H9 (cell line): ENCODE results near the gene NSUN2. TPM values are rescaled to one million over a fixed set of nuclear protein-coding genes. Genes with fewer than 3 reads are reported as not detected.

Experiments used
- DNase-seq: peaks from one replicate; pipeline ENCODE4 v3.0.0-alpha.2; 2017
- H2AFZ ChIP-seq: one replicate; pipeline ENCODE4 v1.6.1; 2013; ENCODE audit warnings: mild to moderate bottlenecking, low read length, control low read depth, moderate library complexity
- H2AK5ac ChIP-seq: 2 replicates; pipeline ENCODE4 v1.6.1; 2013; ENCODE audit warnings: low read length, control low read depth, mixed read lengths; ENCODE audit not compliant: insufficient read length
- H2BK120ac ChIP-seq: one replicate; pipeline ENCODE4 v1.6.1; 2013; ENCODE audit warnings: low read depth, mild to moderate bottlenecking, low read length, control low read depth, inconsistent platforms; ENCODE audit not compliant: poor library complexity, severe bottlenecking
- H2BK12ac ChIP-seq: 2 replicates; pipeline ENCODE4 v1.6.1; 2013; ENCODE audit warnings: low read length, control low read depth, mixed read lengths, low read depth; ENCODE audit not compliant: insufficient read length
- H2BK15ac ChIP-seq: 2 replicates; pipeline ENCODE4 v1.6.1; 2013; ENCODE audit warnings: low read depth, low read length, control low read depth
- H2BK20ac ChIP-seq: one replicate; pipeline ENCODE4 v1.6.1; 2013; ENCODE audit warnings: low read depth, mild to moderate bottlenecking, low read length, control low read depth, inconsistent platforms; ENCODE audit not compliant: poor library complexity, severe bottlenecking
- H2BK5ac ChIP-seq: 2 replicates; pipeline ENCODE4 v1.6.1; 2013; ENCODE audit warnings: low read length, control low read depth, mixed read lengths; ENCODE audit not compliant: insufficient read length
- H3K14ac ChIP-seq: 2 replicates; pipeline ENCODE4 v1.6.1; 2013; ENCODE audit warnings: low read length, control low read depth; ENCODE audit not compliant: insufficient read depth
- H3K18ac ChIP-seq: 2 replicates; pipeline ENCODE4 v1.6.1; 2013; ENCODE audit warnings: low read depth, mild to moderate bottlenecking, mixed read lengths, low read length, control low read depth; ENCODE audit not compliant: insufficient read length
- H3K23ac ChIP-seq: 2 replicates; pipeline ENCODE4 v1.6.1; 2013; ENCODE audit warnings: low read length, control low read depth, mixed read lengths, low read depth; ENCODE audit not compliant: insufficient read length
- H3K23me2 ChIP-seq: 2 replicates; pipeline ENCODE4 v1.6.1; 2013; ENCODE audit warnings: low read depth, mild to moderate bottlenecking, mixed read lengths, low read length, control low read depth; ENCODE audit not compliant: insufficient read length, poor library complexity, severe bottlenecking
- H3K27ac ChIP-seq: 2 replicates; pipeline ENCODE4 v1.5.1; 2013; ENCODE audit warnings: low read length, control low read depth, mixed read lengths, low read depth; ENCODE audit not compliant: insufficient read length
- H3K27me3 ChIP-seq: 2 replicates; pipeline ENCODE4 v1.6.1; 2013; ENCODE audit warnings: low read length, control low read depth, inconsistent platforms; ENCODE audit not compliant: insufficient read depth
- H3K4ac ChIP-seq: 2 replicates; pipeline ENCODE4 v1.6.1; 2013; ENCODE audit warnings: low read depth, mild to moderate bottlenecking, control low read depth, inconsistent platforms, low read length, moderate library complexity
- H3K4me1 ChIP-seq: 2 replicates; pipeline ENCODE4 v1.6.1; 2013; ENCODE audit warnings: low read length, control low read depth, inconsistent platforms; ENCODE audit not compliant: insufficient read depth
- H3K4me2 ChIP-seq: 2 replicates; pipeline ENCODE4 v1.6.1; 2013; ENCODE audit warnings: low read length, control low read depth, mixed read lengths; ENCODE audit not compliant: insufficient read length, insufficient read depth
- H3K56ac ChIP-seq: 2 replicates; pipeline ENCODE4 v1.6.1; 2013; ENCODE audit warnings: low read depth, mild to moderate bottlenecking, mixed read lengths, low read length, control low read depth; ENCODE audit not compliant: insufficient read length
- H3K79me1 ChIP-seq: 2 replicates; pipeline ENCODE4 v1.6.1; 2013; ENCODE audit warnings: low read depth, mild to moderate bottlenecking, moderate library complexity, low read length, control low read depth, inconsistent platforms; ENCODE audit not compliant: insufficient read depth, poor library complexity, severe bottlenecking
- H3K79me2 ChIP-seq: 2 replicates; pipeline ENCODE4 v1.6.1; 2013; ENCODE audit warnings: low read length, control low read depth, inconsistent platforms; ENCODE audit not compliant: insufficient read depth
- H3K9ac ChIP-seq: 2 replicates; pipeline ENCODE4 v1.6.1; 2013; ENCODE audit warnings: low read length, control low read depth, mixed read lengths; ENCODE audit not compliant: insufficient read length; ENCODE audit errors: extremely low read depth
- H3K9me3 ChIP-seq: one replicate; pipeline ENCODE4 v1.6.1; 2013; ENCODE audit warnings: low read depth, low read length, inconsistent platforms; ENCODE audit not compliant: control insufficient read depth
- H3T11ph ChIP-seq: one replicate; pipeline ENCODE4 v1.6.1; 2013; ENCODE audit warnings: mild to moderate bottlenecking, low read length, control low read depth, inconsistent platforms
- H4K20me1 ChIP-seq: one replicate; pipeline ENCODE4 v1.6.1; 2013; ENCODE audit not compliant: control insufficient read depth, insufficient read length, insufficient read depth
- H4K5ac ChIP-seq: 2 replicates; pipeline ENCODE4 v1.6.1; 2013; ENCODE audit warnings: low read depth, mild to moderate bottlenecking, mixed read lengths, low read length, control low read depth; ENCODE audit not compliant: insufficient read length
- H4K8ac ChIP-seq: replicated peaks from 2 replicates; pipeline ENCODE4 v1.6.1; 2013; ENCODE audit warnings: low read length, control low read depth, mixed read lengths, low read depth; ENCODE audit not compliant: insufficient read length
- H4K91ac ChIP-seq: 2 replicates; pipeline ENCODE4 v1.6.1; 2013; ENCODE audit warnings: low read depth, mild to moderate bottlenecking, moderate library complexity, mixed read lengths, low read length, control low read depth; ENCODE audit not compliant: insufficient read length
- H3K27ac Mint-ChIP-seq, 3 experiments: 2 replicates in 2 of 3; 3 replicates in 1 of 3; pipeline ENCODE4 v1.8.0; 2020 to 2021; ENCODE audit warnings: mixed read lengths in 3 of 3, mild to moderate bottlenecking in 1 of 3, moderate library complexity in 1 of 3
- H3K27me3 Mint-ChIP-seq: 2 replicates; pipeline ENCODE4 v1.8.0; 2021; ENCODE audit warnings: low read depth, mild to moderate bottlenecking, moderate library complexity, mixed read lengths
- H3K36me3 Mint-ChIP-seq, 3 experiments: 2 replicates in 2 of 3; 3 replicates in 1 of 3; pipeline ENCODE4 v1.8.0; 2020 to 2021; ENCODE audit warnings: low read depth in 3 of 3, mixed read lengths in 3 of 3; ENCODE audit not compliant: insufficient read depth in 1 of 3
- H3K4me1 Mint-ChIP-seq, 2 experiments: 2 replicates each; pipeline ENCODE4 v1.8.0; 2020; ENCODE audit warnings: mixed read lengths in 2 of 2
- H3K4me3 Mint-ChIP-seq, 2 experiments: 2 replicates in 1 of 2; 3 replicates in 1 of 2; pipeline ENCODE4 v1.8.0; 2020 to 2021; ENCODE audit warnings: mild to moderate bottlenecking in 2 of 2, mixed read lengths in 2 of 2, moderate library complexity in 1 of 2
- H3K9me3 Mint-ChIP-seq, 2 experiments: 2 replicates in 1 of 2; 3 replicates in 1 of 2; pipeline ENCODE4 v1.8.0; 2020; ENCODE audit warnings: mild to moderate bottlenecking in 2 of 2, mixed read lengths in 2 of 2, moderate library complexity in 1 of 2
- WGBS: extraction: QIAGEN DNeasy Blood & Tissue Kit; methylation state at CpG from one replicate; pipeline ENCODE4 v1.1.7; 2013; ENCODE audit warnings: missing lambda C conversion rate, low lambda C conversion rate, mixed read lengths; ENCODE audit not compliant: insufficient read length; ENCODE audit errors: extremely low coverage; 5-methylcytosine and 5-hydroxymethylcytosine counted together
- total RNA-seq: library from RNA; stranded (reverse); gene quantifications from 2 replicates; pipeline ENCODE4 v1.2.1, GENCODE V29; 2021
- TF ChIP-seq, protein P1 (sequence below): fragments of 200-600 bp; sonication (generic); conservative IDR thresholded peaks from 3 replicates; pipeline ENCODE4 v1.8.0; 2021; ENCODE audit warnings: antibody characterized with exemption, mild to moderate bottlenecking

NSUN2 gene
- total RNA-seq, 1 experiment from 2014 or later, result 115 TPM

DNA sequence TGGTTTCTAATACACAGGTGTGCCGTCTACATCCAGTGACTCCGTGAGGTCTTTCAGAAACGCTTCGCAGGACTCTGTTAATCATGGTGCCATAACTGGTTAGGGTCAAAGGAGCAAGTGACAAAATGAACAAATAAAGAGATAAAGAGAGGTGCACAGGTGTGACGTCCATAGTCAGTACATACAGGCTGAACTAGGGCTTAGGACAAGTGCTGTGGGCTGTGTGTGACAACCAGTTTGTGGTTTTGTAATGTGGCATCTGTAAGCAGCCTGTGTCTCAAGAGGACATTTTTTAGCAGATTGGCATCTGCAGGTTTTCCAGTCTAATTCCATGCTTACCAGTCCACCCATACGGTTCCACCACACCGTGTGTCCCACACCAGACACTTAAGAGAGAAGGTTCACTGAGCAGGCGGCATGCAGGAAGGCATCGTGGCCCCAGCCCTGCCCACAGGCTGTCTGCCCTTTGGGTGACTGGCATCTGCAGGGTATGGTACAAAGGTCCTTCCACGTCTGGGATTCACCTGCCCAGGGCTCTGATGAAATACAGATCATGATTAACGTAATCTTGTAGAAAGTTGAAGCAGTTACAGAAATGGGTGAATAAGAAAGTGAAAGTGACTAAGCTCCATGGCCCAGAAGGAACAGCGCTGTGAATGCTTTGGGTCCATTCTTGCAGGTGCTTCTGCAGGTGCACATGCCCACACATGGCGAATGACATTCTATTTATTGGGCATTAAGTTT, 27.3 kb upstream of the NSUN2 start:
- Histone ChIP-seq H2AFZ (no peak overlapping the region), H3K79me1 (no peaks in the 10 kb centered on the region), H3K23me2 (no peaks in the 10 kb centered on the region), H3K4ac (no peak overlapping the region), H3T11ph (no peak overlapping the region), H2AK5ac (no peak overlapping the region), H4K20me1 (no peaks in the 10 kb centered on the region), H2BK120ac (no peak overlapping the region), H3K27me3 (no peaks in the 10 kb centered on the region), H3K9me3 (no peaks in the 10 kb centered on the region), H3K79me2 (no peaks in the 10 kb centered on the region), H2BK15ac (no peak overlapping the region), H3K4me2 (no peak overlapping the region), H3K23ac (no peak overlapping the region), H3K9ac (no peak overlapping the region), H3K56ac (no peak overlapping the region), H2BK5ac (no peak overlapping the region), H4K91ac (no peak overlapping the region), H4K5ac (no peak overlapping the region), H3K27ac (no peak overlapping the region), H4K8ac (no peak overlapping the region), H3K4me1 (no peaks in the 10 kb centered on the region; the same call in 1 of the 2 replicates), H2BK12ac (no peak overlapping the region), H3K14ac (no peak overlapping the region), H3K18ac (no peak overlapping the region), H2BK20ac (no peak overlapping the region)
- no peak overlapping the region for H3K27ac Mint-ChIP-seq
- H3K36me3 Mint-ChIP-seq, result peaks cover 31 to 46% (median 32%) of the 10 kb centered on the region in 3 experiments
- no peaks in the 10 kb centered on the region; a peak in 1 of 4 replicates for H3K4me1 Mint-ChIP-seq
- H3K9me3 Mint-ChIP-seq, result peaks cover 0 to 2% of the 10 kb centered on the region in 2 experiments; a peak in 1 of 5 replicates
- TF ChIP-seq, protein P1, sequence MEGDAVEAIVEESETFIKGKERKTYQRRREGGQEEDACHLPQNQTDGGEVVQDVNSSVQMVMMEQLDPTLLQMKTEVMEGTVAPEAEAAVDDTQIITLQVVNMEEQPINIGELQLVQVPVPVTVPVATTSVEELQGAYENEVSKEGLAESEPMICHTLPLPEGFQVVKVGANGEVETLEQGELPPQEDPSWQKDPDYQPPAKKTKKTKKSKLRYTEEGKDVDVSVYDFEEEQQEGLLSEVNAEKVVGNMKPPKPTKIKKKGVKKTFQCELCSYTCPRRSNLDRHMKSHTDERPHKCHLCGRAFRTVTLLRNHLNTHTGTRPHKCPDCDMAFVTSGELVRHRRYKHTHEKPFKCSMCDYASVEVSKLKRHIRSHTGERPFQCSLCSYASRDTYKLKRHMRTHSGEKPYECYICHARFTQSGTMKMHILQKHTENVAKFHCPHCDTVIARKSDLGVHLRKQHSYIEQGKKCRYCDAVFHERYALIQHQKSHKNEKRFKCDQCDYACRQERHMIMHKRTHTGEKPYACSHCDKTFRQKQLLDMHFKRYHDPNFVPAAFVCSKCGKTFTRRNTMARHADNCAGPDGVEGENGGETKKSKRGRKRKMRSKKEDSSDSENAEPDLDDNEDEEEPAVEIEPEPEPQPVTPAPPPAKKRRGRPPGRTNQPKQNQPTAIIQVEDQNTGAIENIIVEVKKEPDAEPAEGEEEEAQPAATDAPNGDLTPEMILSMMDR, result no peak
- no peaks in the 10 kb centered on the region for H3K27me3 Mint-ChIP-seq
- WGBS, result no CpG with 5 or more reads among the region's 13 CpGs
- no peak for DNase-seq
- no peak overlapping the region for H3K4me3 Mint-ChIP-seq
